Medulla oblongata (tissue), 1 donor: ENCODE results near the gene CLASRP.
A peak's percentile ranks its signal among the peaks of the same experiment; 100 is the strongest.

Source experiments
- DNase-seq: peaks from one replicate; pipeline ENCODE4 v3.0.0-alpha.2; 2015; ENCODE audit errors: extremely low spot score

The CLASRP gene

GRCh38 chr19:45082170-45082569 lies 43.3 kb downstream of the CLASRP start:
- DNase-seq, result no peak

- no peak for DNase-seq
Measured at GRCh38 chr19:45086480-45086879, 47.6 kb downstream of the CLASRP start.

- no peak for DNase-seq
Measured at GRCh38 chr19:45087531-45087930, 48.7 kb downstream of the CLASRP start.

DNA sequence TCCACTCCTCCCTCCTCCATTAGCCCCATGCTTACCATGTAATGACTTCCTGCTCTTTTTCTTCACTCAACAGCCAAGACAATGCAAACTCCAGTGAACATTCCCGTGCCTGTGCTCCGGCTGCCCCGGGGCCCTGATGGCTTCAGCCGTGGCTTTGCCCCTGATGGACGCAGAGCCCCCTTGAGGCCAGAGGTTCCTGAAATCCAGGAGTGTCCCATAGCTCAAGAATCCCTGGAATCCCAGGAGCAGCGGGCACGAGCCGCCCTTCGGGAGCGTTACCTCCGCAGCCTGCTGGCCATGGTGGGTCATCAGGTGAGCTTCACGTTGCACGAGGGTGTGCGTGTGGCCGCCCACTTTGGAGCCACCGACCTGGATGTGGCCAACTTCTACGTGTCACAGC lies 51.2 kb downstream of the CLASRP start:
- no peak for DNase-seq

DNA sequence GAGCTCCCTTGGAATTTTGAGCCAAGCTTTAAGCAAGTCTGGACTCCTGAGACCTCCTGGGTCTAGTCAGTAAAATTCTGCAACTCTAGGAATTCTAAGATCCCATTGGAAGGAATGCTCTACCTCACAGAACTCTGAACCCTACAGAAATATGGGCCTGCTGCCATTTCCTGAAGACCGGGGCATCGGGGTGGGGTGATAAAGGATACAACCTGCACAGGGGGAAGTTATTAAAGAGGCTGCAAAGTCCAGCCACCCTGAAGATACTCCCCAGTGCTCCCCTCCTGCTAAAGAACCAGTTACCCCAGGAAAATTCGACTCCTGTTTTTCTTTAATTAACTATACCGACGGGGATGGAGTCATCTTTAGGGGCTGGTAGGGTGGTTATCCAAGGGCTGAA lies 51.8 kb downstream of the CLASRP start:
- DNase-seq, result no peak

- DNase-seq, result peak; percentile 99
Measured at GRCh38 chr19:45091031-45091923, 52.4 kb downstream of the CLASRP start.

DNA sequence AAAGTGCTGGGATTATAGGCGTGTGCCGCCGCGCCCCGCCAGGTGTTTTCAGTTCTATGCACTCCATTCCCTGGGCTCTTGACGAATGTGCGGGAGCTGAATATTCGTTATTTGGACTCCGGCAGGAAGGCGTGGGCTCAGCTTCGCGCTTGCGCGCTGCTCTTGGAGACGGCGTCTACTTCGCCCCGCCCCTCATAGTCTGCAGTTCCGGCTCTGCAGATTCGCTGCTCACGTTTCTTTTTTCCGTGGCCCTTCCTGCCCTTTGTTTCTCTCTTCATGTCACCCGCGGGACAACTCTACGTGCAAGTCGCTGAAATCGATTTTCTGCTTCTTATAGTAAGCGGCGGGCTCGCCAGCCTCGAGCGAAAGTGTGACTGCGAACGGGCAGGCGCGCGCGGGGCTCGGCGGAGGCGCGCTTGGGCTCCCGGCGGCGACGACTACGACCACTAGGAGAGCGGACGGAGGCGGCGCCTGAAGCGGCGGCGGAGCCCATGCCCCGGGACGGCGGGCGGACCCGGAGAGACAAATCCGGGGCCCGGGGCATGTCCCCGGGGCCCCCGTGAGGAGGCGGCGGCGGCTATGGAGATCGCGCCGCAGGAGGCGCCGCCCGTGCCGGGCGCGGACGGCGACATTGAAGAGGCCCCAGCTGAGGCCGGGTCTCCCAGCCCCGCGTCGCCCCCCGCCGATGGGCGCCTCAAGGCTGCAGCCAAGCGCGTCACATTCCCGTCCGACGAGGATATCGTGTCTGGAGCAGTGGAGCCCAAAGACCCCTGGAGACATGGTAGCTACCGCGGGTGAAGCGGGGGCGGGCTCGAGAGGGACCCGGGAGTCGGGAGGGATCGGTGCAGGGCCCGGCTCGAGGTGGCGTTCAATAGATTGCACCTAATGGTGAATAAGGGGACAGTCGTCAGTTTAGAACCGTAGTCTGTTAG lies 54.2 kb downstream of the CLASRP start, which contains the start of gene PPP1R37:
PPP1R37 (plus strand) TSS at position 433 of the 932 bp plus-strand sequence; CDS start at position 580, 147 bp downstream.
- peak; percentile 96 for DNase-seq

GRCh38 chr19:45094137-45094536 lies 55.3 kb downstream of the CLASRP start:
- DNase-seq, result no peak

- DNase-seq, result no peak
Measured at GRCh38 chr19:45094707-45095106, 55.9 kb downstream of the CLASRP start.

- no peak for DNase-seq
Measured at GRCh38 chr19:45095496-45096413, 56.9 kb downstream of the CLASRP start.

DNA sequence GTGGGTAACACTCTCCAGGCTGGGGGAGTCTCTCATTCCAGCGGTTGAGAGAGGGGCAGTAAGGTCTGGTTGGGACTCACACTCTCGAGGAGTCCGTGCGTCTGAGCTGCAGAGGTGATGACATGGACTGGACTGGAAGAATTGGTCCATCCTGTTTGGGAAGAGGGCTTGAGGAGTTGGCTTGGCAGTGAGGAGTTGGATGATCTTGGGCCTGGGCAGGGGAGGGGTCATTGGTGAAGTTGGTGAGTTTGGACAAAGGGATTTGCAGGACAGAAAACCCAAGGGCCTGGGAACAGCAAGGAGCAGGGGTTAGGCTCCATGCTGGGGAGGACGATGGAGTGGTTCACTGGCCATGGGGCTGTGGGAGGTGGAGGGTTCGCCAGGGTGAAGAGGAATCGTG lies 57.9 kb downstream of the CLASRP start:
- DNase-seq, result no peak

DNA sequence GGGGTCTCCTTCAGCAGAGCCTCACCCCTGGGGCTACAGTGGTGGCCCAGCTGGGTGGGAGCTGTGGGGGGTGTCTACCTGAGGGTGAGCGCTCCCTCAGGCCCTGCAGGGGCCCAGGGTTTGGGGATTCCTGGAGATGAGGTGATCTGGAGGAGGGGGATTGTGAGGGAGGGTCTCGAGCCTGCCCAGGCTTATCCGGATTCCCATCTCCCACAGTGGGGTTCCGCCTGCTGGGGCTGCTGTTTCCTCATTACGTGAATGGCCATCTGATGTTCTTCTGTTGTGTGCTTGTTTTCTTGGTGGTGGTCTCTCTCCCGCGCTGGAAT lies 58.6 kb downstream of the CLASRP start:
- no peak for DNase-seq

DNA sequence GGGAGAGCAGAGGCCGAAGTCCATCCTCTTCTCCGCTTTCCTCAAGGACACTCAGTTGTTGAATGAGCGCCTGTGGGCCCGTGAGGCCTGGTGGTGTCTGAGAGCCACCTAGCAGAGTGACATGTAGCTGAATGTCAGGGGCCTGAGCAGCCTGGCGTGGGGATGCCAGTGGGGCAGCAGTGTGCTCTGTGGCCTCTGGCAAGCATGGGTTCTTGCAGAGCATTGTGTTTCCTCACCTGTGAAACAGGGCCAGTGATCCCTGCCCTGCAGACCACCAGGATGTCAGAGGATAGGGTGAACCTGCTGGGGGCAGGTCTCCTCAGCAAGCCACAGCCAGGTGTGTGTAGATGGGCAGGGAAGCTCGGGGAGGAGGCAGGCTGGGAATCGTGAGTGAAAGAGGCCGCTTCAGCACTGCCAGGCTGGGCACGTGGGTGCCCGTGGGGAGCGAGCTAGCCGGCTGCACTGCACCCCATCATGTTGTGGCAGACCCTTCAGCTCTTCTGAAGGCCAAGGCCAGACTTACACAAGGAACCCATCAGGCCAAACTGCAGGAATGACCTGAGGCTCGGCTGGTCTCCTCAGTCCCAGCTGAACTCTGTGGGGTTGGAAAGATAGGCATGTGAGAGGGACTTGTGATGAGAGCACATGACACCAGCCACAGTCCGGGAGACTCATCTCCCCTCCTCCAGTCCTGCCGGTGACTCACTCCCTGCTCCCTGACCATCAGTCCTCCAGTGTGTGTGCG lies 59.1 kb downstream of the CLASRP start:
- DNase-seq, result peak; percentile 85

DNA sequence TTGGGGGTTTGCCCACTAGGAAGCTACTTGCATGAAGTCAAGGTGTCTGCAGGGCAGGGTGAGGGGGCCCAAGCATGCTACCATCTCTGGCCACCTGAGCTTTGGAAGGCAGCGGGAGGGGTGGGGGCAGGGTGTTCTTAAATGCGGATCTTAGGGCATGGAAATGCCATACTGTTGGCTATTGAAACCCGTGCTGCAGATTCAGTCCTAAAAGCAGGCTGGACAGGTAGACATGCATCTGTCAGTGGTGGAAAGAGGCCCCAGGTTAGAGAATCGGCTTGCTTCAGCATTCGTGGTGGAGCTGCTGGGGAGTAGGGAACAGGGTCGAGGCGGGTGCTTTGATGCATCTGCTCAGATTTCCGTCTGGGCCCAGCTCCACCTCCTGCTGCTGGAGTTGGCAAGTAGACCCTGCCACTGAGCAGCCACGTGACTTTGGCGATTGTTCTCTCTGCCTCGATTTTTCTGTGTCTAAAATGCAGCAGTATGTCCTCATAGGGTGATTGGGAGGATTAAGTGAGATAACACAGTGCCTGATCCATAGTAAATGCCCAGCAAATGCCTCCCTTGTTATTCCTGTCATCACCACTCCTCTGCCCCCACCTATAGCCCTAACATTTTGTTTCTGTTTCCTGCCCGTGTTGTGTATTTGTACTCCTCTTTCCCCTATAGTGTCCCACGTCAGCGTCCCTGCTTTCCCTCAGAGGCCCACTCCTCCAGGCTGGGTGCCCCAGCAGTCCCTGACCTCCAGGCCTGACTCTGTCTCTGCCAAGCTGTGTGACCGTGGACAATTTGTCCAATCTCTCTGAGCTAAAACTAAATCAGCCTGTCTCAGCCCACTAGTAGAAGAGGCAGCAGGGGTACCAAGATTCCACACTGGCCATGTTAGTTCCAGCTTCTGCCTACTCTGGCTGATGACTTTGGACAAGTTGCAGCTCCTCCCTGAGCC lies 59.9 kb downstream of the CLASRP start:
- DNase-seq, result peak; percentile 88

GRCh38 chr19:45099467-45100191 lies 60.8 kb downstream of the CLASRP start:
- DNase-seq, result peak; percentile 51

DNA sequence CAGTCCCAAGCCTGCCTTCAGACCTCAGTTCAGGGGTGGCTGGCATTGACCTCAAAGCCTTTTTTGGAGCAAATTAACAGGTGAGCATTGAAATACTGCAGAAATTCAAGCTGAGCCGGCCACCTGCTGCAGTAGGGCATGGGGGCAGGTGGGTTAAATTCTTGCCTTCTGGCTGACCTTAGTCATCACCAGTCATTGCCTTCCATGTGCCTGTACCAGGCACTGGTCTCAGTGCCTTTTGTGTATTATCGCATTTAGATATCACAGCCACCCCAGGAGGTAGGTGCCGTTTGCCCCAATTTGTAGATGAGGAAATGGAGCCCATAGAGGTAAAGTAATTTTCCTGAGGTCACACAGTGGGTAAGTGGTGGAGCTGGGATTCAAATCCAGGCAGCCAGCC lies 61.4 kb downstream of the CLASRP start:
- no peak for DNase-seq

GRCh38 chr19:45100846-45101252 lies 62.0 kb downstream of the CLASRP start:
- no peak for DNase-seq

GRCh38 chr19:45101806-45102205 lies 63.0 kb downstream of the CLASRP start:
- DNase-seq, result no peak

DNA sequence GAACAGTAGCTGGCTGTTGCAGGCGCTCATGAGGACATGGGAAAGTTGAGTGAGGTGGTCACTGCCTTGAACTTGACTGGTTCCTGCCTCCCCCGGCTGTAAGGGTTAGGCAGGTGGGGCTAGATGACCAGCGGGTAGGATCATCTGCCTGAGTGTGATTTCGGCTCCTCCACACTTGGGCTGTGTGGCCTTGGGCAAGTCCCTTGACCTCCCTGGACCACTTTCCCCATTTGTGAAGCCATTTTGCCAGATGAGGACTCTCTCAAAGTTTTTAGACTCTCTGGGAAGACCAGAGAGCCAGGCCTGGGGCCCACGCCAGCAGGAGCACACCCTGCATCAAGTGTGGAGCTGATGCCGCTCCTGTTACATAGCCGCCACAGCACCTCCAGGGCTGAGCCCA lies 63.6 kb downstream of the CLASRP start:
- no peak for DNase-seq
